ENCODE results near the gene FRMD8. TPM values are rescaled to one million over a fixed set of nuclear protein-coding genes. Genes with fewer than 3 reads are reported as not detected.

FRMD8 gene
- total RNA-seq, 4 donors from 2014 or later: 11.5 to 51.7 (median 20.1) TPM

DNA sequence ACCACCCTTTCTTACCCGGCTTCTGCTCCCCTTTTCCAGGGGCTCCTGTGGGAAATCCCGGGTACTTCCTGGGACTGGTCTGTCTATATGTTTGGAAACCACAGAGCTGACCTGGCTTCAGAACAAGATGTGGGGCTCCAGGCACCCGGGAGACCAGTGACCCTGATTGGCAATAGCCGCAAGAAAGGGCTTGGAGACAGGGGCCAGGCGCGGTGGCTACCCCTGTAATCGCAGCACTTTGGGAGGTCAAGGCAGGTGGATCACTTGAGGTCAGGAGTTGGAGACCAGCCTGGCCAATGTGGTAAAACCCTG is 33.0 kb downstream of the FRMD8 start:
- Histone ChIP-seq H3K4me1 (peaks cover 37 to 60% of the 10 kb centered on the region in 2 donors), H3K27me3 (no peaks in the 10 kb centered on the region), H3K4me3 (peak overlapping the region; percentile 55 to 92 (median 64)), H3K9me3 (no peaks in the 10 kb centered on the region), H3K36me3 (peaks cover 4 to 16% of the 10 kb centered on the region in 2 donors), H3K27ac (peak overlapping the region; percentile 98 to 100 (median 100))
- DNase-seq (peak in 1 of 2 donors; percentile 69), ATAC-seq (no peak)
- intact Hi-C loops (cut with DNase I; ENCODE audit: low total_unique reads) (no loop called here), in situ Hi-C loops (cut with MboI; ENCODE audit: low sequenced_read_pairs in 4 of 4) (loop anchor here in 3 of 4 donors (5.0 to 10.0 kb wide), 5 partner anchors 37 to 93 kb away; partner anchors contain the start of gene SLC25A45 (in 1 of the 3))
- no peak for TF ChIP-seq POLR2A (IDR thresholded peaks at IDR 0.05)
- no peak for TF ChIP-seq CTCF (IDR thresholded peaks at IDR 0.05 in 4 of 5, conservative IDR thresholded peaks at IDR 0.05 in 1 of 5)

DNA sequence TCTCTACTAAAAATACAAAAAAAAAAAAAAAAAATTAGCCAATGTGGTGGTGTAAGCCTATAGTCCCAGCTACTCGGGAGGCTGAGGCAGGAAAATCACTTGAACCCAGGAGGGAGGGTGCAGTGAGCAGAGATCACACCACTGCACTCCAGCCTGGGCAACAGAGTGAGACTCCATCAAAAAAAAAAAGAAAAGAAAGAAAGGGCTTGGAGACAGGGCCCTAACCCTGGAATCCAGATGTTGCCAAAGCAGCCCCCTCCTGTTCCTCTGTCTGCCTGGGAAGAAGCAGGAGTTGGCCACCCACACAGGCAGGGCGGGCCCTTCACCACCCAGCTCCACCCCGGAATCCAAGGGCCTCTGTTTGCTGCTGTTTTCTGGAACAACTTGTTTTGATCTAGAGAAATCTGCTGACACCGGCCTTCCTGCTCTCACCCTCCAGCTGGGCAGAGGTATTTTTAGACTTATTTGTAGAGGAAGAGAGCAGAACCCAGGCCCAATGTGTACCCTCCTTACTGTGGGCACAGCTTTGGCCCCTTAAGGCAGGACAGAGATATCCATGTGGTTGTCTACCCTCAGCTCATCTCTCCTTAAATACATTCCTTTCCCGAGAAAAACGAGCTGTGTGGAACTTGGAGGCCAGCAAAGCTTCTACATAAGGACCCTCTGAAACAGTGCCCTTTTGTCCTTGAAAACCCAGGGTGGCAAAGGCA is 33.5 kb downstream of the FRMD8 start:
- intact Hi-C loops (cut with DNase I; ENCODE audit: low total_unique reads): loop anchor here (2.0 kb wide), 1 partner anchor 151 kb away; the partner anchor contains the start of gene ZNRD2
- peaks cover 5 to 22% of the 10 kb centered on the region in 2 donors for H3K36me3 ChIP-seq
- H3K27me3 ChIP-seq: no peaks in the 10 kb centered on the region
- H3K4me1 ChIP-seq: peaks cover 34 to 56% of the 10 kb centered on the region in 2 donors
- H3K27ac ChIP-seq: peak overlapping the region; percentile 98 to 100 (median 100)
- no peaks in the 10 kb centered on the region for H3K9me3 ChIP-seq
- TF ChIP-seq CTCF (IDR thresholded peaks at IDR 0.05 in 4 of 5, conservative IDR thresholded peaks at IDR 0.05 in 1 of 5) (no peak), POLR2A (IDR thresholded peaks at IDR 0.05) (no peak)
- in situ Hi-C loops (cut with MboI; ENCODE audit: low sequenced_read_pairs in 4 of 4): loop anchor here (5.0 to 10.0 kb wide), 7 partner anchors 38 to 92 kb away; partner anchors contain the start of gene SLC25A45 (in 1 of the 4)
- DNase-seq (peak; percentile 98), ATAC-seq (peak; percentile 14 to 17)
- H3K4me3 ChIP-seq: peak overlapping the region; percentile 55 to 92 (median 64)

- DNase-seq (peak in 1 of 2 donors; percentile 21), ATAC-seq (no peak)
- H3K4me1 ChIP-seq: peaks cover 28 to 50% of the 10 kb centered on the region in 2 donors
- no peak for TF ChIP-seq CTCF (IDR thresholded peaks at IDR 0.05 in 4 of 5, conservative IDR thresholded peaks at IDR 0.05 in 1 of 5)
- TF ChIP-seq POLR2A (IDR thresholded peaks at IDR 0.05): no peak
- H3K4me3 ChIP-seq: peak overlapping the region; percentile 43 to 92 (median 56)
- H3K9me3 ChIP-seq: no peaks in the 10 kb centered on the region
- intact Hi-C loops (cut with DNase I; ENCODE audit: low total_unique reads): loop anchor here (2.0 kb wide), 1 partner anchor 150 kb away; the partner anchor contains the start of gene ZNRD2
- no peaks in the 10 kb centered on the region for H3K27me3 ChIP-seq
- peak overlapping the region; percentile 98 to 100 (median 100) for H3K27ac ChIP-seq
- in situ Hi-C loops (cut with MboI; ENCODE audit: low sequenced_read_pairs in 4 of 4): loop anchor here in 2 of 4 donors (10.0 kb wide), 2 partner anchors 54 to 84 kb away; no protein-coding TSS in a partner anchor
- peaks cover 5 to 27% of the 10 kb centered on the region in 2 donors for H3K36me3 ChIP-seq
Observed at GRCh38 chr11:65420506-65420905, 34.1 kb downstream of the FRMD8 start.

DNA sequence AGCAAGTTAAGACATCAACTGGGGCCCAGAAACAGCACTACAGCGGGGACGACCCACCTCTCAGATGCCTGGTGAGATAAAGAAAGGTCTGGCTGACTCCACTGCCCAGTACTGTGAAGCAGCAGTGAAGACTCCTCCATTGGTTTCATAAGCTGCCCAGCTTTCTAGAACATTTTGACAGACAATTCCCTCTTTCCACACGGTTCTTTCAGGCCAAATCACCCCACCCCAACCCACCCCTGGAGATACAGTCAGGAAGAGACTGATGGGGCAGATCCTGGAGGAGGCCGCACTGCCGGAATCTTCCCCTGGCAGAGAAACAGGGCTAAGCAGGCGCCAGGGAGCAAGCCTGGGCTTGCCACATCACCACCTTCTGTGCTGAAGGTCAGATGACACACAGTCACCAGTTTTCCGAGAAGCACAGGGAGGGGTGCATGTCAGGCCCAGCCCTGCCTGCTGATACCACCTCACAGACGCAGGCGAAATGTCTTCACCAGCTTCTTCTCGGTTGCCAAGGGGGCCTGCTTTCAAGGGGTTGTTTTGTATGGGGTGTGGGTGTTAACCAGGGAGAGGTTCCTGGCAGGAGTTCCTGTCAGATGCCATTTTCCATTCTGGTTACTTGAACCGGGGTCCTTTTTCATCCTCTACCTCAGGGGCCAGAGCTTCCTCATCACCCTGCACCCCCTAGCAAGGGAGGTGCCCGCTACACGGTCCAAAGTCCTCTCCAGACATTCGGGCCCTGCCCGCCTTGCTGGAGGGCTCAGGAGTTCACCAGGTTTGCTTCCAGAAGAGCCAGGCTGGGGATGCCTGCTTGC is 34.7 kb downstream of the FRMD8 start:
- Histone ChIP-seq H3K4me3 (peak overlapping the region; percentile 80 to 95 (median 86)), H3K27ac (peak overlapping the region; percentile 98 to 100 (median 100)), H3K27me3 (no peaks in the 10 kb centered on the region), H3K9me3 (no peaks in the 10 kb centered on the region), H3K36me3 (peaks cover 5 to 34% of the 10 kb centered on the region in 2 donors), H3K4me1 (peaks cover 21 to 43% of the 10 kb centered on the region in 2 donors)
- peak; percentile 98 to 99 for DNase-seq
- in situ Hi-C loops (cut with MboI; ENCODE audit: low sequenced_read_pairs in 4 of 4): loop anchor here in 2 of 4 donors (10.0 kb wide), 2 partner anchors 54 to 84 kb away; no protein-coding TSS in a partner anchor
- TF ChIP-seq POLR2A (IDR thresholded peaks at IDR 0.05): no peak
- TF ChIP-seq CTCF (IDR thresholded peaks at IDR 0.05 in 4 of 5, conservative IDR thresholded peaks at IDR 0.05 in 1 of 5): no peak
- peak; percentile 27 to 34 for ATAC-seq
- intact Hi-C loops (cut with DNase I; ENCODE audit: low total_unique reads): loop anchor here (1.0 to 2.0 kb wide), 3 partner anchors 39 to 150 kb away; partner anchors contain the start of genes SLC25A45 and ZNRD2

Data from gastrocnemius medialis (tissue), 4 donors.